ENCODE measurements around the gene STAC3. TPM values are rescaled to one million over a fixed set of nuclear protein-coding genes. Genes with fewer than 3 reads are reported as not detected.

STAC3 gene
- total RNA-seq, 1 donor from 2014 or later: 5.1 TPM

DNA sequence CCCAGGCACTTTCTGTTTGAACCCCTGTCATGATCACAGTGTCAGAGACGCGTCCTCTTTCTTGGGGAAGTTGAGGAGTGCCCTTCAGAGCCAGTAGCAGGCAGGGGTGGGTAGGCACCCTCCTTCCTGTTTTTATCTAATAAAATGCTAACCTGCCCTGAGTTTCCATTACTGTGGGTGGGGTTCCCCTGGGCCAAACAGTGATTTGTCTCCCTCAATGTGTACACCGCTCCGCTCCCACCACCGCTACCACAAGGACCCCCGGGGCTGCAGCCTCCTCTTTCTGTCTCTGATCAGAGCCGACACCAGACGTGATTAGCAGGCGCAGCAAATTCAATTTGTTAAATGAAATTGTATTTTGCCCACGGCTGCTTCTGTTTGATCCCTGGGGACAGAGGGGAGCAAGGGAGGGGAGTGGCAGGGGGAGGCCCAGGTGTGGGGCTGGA, 16.4 kb downstream of the STAC3 start:
- Histone ChIP-seq H3K27ac (no peak overlapping the region), H3K27me3 (peaks cover 51% of the 10 kb centered on the region), H3K36me3 (no peaks in the 10 kb centered on the region), H3K4me2 (no peak overlapping the region), H3F3A (ENCODE audit: low read depth) (peaks cover 47% of the 10 kb centered on the region), H3K9ac (no peak overlapping the region), H4K20me1 (ENCODE audit: low read depth) (peaks cover 46% of the 10 kb centered on the region), H2AFZ (replicated peaks) (no peak overlapping the region), H3K4me1 (peaks cover 48% of the 10 kb centered on the region), H3K9me3 (ENCODE audit: low read depth) (no peaks in the 10 kb centered on the region), H3K79me2 (ENCODE audit: low read depth) (peaks cover 17% of the 10 kb centered on the region), H3K4me3 (no peak overlapping the region)
- Mint-ChIP-seq H3K9me3 (no peaks in the 10 kb centered on the region), H3K4me3 (peak overlapping the region; percentile 5), H3K27ac (no peak overlapping the region), H3K36me3 (peaks cover 22% of the 10 kb centered on the region), H3K27me3 (ENCODE audit: insufficient read depth, low read depth) (peaks cover 35% of the 10 kb centered on the region), H3K4me1 (peaks cover 43% of the 10 kb centered on the region)
- TF ChIP-seq, protein P1, sequence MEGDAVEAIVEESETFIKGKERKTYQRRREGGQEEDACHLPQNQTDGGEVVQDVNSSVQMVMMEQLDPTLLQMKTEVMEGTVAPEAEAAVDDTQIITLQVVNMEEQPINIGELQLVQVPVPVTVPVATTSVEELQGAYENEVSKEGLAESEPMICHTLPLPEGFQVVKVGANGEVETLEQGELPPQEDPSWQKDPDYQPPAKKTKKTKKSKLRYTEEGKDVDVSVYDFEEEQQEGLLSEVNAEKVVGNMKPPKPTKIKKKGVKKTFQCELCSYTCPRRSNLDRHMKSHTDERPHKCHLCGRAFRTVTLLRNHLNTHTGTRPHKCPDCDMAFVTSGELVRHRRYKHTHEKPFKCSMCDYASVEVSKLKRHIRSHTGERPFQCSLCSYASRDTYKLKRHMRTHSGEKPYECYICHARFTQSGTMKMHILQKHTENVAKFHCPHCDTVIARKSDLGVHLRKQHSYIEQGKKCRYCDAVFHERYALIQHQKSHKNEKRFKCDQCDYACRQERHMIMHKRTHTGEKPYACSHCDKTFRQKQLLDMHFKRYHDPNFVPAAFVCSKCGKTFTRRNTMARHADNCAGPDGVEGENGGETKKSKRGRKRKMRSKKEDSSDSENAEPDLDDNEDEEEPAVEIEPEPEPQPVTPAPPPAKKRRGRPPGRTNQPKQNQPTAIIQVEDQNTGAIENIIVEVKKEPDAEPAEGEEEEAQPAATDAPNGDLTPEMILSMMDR (IDR thresholded peaks at IDR 0.05): no peak
- TF ChIP-seq EZH2phosphoT487 (IDR thresholded peaks at IDR 0.05): no peak
- no peak for DNase-seq (ENCODE audit: low spot score)

DNA sequence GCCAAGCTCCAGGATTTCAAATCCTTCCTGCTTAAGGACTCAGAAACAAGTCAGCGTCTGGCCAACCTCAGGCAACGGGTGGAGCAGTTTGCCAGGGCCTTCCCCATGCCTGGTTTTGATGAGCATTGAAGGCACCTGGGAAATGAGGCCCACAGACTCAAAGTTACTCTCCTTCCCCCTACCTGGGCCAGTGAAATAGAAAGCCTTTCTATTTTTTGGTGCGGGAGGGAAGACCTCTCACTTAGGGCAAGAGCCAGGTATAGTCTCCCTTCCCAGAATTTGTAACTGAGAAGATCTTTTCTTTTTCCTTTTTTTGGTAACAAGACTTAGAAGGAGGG, 16.8 kb downstream of the STAC3 start:
- H3K4me2 ChIP-seq: no peak overlapping the region
- H3K27me3 ChIP-seq: peaks cover 48% of the 10 kb centered on the region
- peaks cover 46% of the 10 kb centered on the region for H4K20me1 ChIP-seq (ENCODE audit: low read depth)
- TF ChIP-seq EZH2phosphoT487 (IDR thresholded peaks at IDR 0.05) (no peak), EZH2 (IDR thresholded peaks at IDR 0.05) (no peak)
- TF ChIP-seq, protein P1 (IDR thresholded peaks at IDR 0.05): no peak
- H3F3A ChIP-seq (ENCODE audit: low read depth): peaks cover 43% of the 10 kb centered on the region
- H3K27ac Mint-ChIP-seq: no peak overlapping the region
- peaks cover 31% of the 10 kb centered on the region for H3K27me3 Mint-ChIP-seq (ENCODE audit: insufficient read depth, low read depth)
- H3K36me3 Mint-ChIP-seq: peaks cover 22% of the 10 kb centered on the region
- H3K27ac ChIP-seq: no peak overlapping the region
- peaks cover 17% of the 10 kb centered on the region for H3K79me2 ChIP-seq (ENCODE audit: low read depth)
- H3K36me3 ChIP-seq: no peaks in the 10 kb centered on the region
- no peak overlapping the region for H3K9ac ChIP-seq
- H3K4me1 ChIP-seq: peaks cover 44% of the 10 kb centered on the region
- H3K4me3 Mint-ChIP-seq: peak overlapping the region; percentile 5
- H3K4me1 Mint-ChIP-seq: peaks cover 44% of the 10 kb centered on the region
- H3K9me3 Mint-ChIP-seq: no peaks in the 10 kb centered on the region
- H2AFZ ChIP-seq (replicated peaks): no peak overlapping the region
- H3K4me3 ChIP-seq: no peak overlapping the region
- no peak for DNase-seq (ENCODE audit: low spot score)
- no peaks in the 10 kb centered on the region for H3K9me3 ChIP-seq (ENCODE audit: low read depth)

DNA sequence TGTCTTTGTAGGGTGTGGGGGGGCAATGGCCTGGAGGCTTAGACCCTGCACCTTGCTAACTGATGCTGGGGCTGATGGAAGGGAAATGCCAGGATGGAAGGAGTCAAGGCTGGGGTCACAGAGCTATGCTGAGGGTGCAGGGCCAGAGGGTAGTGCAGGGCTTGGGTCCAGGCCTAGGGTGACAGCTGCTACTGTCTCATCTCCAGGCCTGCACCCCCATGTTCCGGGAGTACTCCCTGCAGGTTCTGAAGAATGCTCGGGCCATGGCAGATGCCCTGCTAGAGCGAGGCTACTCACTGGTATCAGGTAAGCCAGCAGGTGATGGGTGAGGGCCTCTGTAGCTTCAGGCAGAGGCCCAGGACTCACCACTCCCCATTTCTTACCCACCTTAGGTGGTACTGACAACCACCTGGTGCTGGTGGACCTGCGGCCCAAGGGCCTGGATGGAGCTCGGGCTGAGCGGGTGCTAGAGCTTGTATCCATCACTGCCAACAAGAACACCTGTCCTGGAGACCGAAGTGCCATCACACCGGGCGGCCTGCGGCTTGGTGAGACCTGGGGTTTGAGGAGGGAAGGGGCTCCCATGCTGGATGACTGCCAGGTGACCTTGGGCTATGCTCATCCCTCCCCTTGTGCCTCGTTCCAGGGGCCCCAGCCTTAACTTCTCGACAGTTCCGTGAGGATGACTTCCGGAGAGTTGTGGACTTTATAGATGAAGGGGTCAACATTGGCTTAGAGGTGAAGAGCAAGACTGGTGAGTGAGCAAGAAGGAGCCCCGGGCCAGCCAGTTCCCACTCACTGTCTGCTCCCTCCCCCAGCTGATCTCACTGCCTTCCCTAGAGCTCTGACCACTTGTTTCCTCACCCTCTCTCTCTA, 17.4 kb downstream of the STAC3 start:
- Mint-ChIP-seq H3K27ac (no peak overlapping the region), H3K27me3 (ENCODE audit: insufficient read depth, low read depth) (peaks cover 30% of the 10 kb centered on the region), H3K36me3 (peaks cover 22% of the 10 kb centered on the region), H3K4me1 (peaks cover 44% of the 10 kb centered on the region), H3K9me3 (no peaks in the 10 kb centered on the region), H3K4me3 (no peak overlapping the region)
- no peak for DNase-seq (ENCODE audit: low spot score)
- peaks cover 17% of the 10 kb centered on the region for H3K79me2 ChIP-seq (ENCODE audit: low read depth)
- no peak overlapping the region for H3K4me3 ChIP-seq
- H3K27me3 ChIP-seq: peaks cover 48% of the 10 kb centered on the region
- no peak overlapping the region for H3K9ac ChIP-seq
- H3K4me2 ChIP-seq: no peak overlapping the region
- TF ChIP-seq, protein P1 (IDR thresholded peaks at IDR 0.05): no peak
- TF ChIP-seq EZH2 (IDR thresholded peaks at IDR 0.05): no peak
- TF ChIP-seq EZH2phosphoT487 (IDR thresholded peaks at IDR 0.05): no peak
- no peaks in the 10 kb centered on the region for H3K9me3 ChIP-seq (ENCODE audit: low read depth)
- H3K36me3 ChIP-seq: no peaks in the 10 kb centered on the region
- no peak overlapping the region for H2AFZ ChIP-seq (replicated peaks)
- peaks cover 38% of the 10 kb centered on the region for H3F3A ChIP-seq (ENCODE audit: low read depth)
- H4K20me1 ChIP-seq (ENCODE audit: low read depth): peaks cover 46% of the 10 kb centered on the region
- H3K27ac ChIP-seq: no peak overlapping the region
- H3K4me1 ChIP-seq: peaks cover 41% of the 10 kb centered on the region

All from neural progenitor cell (in vitro differentiated cells).